PC-9 (cell line): Measurements from ENCODE around the gene ACTG1. TPM values are rescaled to one million over a fixed set of nuclear protein-coding genes. Genes with fewer than 3 reads are reported as not detected.

ENCODE experiments used
- BruUV-seq: library from RNA; stranded (reverse); fragments of 400-500 nt; replicated peaks from 2 replicates; lab custom pipeline; 2021; lab: Mats Ljungman, UMichigan
- CTCF ChIA-PET: fragments of 300-600 bp; sonication (Branson Sonifier 250); formaldehyde crosslinking; loops from one replicate; lab custom pipeline; 2022; ENCODE audit warnings: antibody characterized with exemption; lab: Charles Lee
- POLR2A ChIA-PET: fragments of 300-600 bp; sonication (Branson Sonifier 250); formaldehyde crosslinking; loops from one replicate; lab custom pipeline; 2022; ENCODE audit warnings: antibody characterized with exemption; ENCODE audit not compliant: unreplicated experiment; lab: Charles Lee
- DNase-seq, 2 experiments: peaks; one replicate each; pipeline versions ENCODE4 v3.0.0 to v3.0.0-alpha.2; 2015 to 2022; ENCODE audit warnings: mixed read lengths in 1 of 2
- H2AFZ ChIP-seq: fragments of 200-600 bp; sonication (generic); 2 replicates; pipeline ENCODE4 v1.8.1; 2017; ENCODE audit warnings: antibody characterized with exemption
- H3F3A ChIP-seq: fragments of 200-600 bp; sonication (generic); 2 replicates; pipeline ENCODE4 v1.8.1; 2017; ENCODE audit warnings: antibody characterized with exemption, mild to moderate bottlenecking, low read depth; ENCODE audit not compliant: insufficient read depth
- H3K27ac ChIP-seq: fragments of 200-600 bp; sonication (generic); 2 replicates; pipeline ENCODE4 v1.6.1; 2016; ENCODE audit warnings: mixed run types
- H3K27me3 ChIP-seq: fragments of 200-600 bp; sonication (generic); 2 replicates; pipeline ENCODE4 v1.6.1; 2016; ENCODE audit warnings: low read depth, mixed run types; ENCODE audit not compliant: insufficient read depth
- H3K36me3 ChIP-seq: fragments of 200-600 bp; sonication (generic); 2 replicates; pipeline ENCODE4 v1.6.1; 2016; ENCODE audit warnings: low read depth, mixed run types
- H3K4me1 ChIP-seq: fragments of 200-600 bp; sonication (generic); replicated peaks from 2 replicates; pipeline ENCODE4 v1.6.1; 2016; ENCODE audit warnings: mixed run types; ENCODE audit not compliant: insufficient read depth
- H3K4me2 ChIP-seq: fragments of 200-600 bp; sonication (generic); 2 replicates; pipeline ENCODE4 v1.6.1; 2017; ENCODE audit warnings: mixed run types
- H3K4me3 ChIP-seq: fragments of 200-600 bp; sonication (generic); 2 replicates; pipeline ENCODE4 v1.6.1; 2016; ENCODE audit warnings: mixed run types
- H3K79me2 ChIP-seq: fragments of 200-600 bp; sonication (generic); 2 replicates; pipeline ENCODE4 v1.6.1; 2017; ENCODE audit warnings: low read depth, mixed run types
- H3K9me2 ChIP-seq: fragments of 200-600 bp; sonication (generic); 2 replicates; pipeline ENCODE4 v1.8.1; 2017; ENCODE audit warnings: mild to moderate bottlenecking; ENCODE audit not compliant: insufficient read depth
- H3K9me3 ChIP-seq: fragments of 200-600 bp; sonication (generic); 2 replicates; pipeline ENCODE4 v1.8.1; 2016; ENCODE audit warnings: low read depth; ENCODE audit not compliant: insufficient read depth
- H4K20me1 ChIP-seq: fragments of 200-600 bp; sonication (generic); 2 replicates; pipeline ENCODE4 v1.8.1; 2017; ENCODE audit not compliant: insufficient read depth
- EZH2 ChIP-seq: fragments of 200-600 bp; sonication (generic); IDR thresholded peaks from 2 replicates; pipeline ENCODE4 v1.8.0; 2017; ENCODE audit warnings: antibody characterized with exemption, low read depth
- intact Hi-C: fragments of 100-400 bp; cut with micrococcal nuclease; formaldehyde crosslinking; loops from one replicate; pipeline ENCODE4 v1.10.0; 2022; ENCODE audit not compliant: unreplicated experiment
- total RNA-seq: library from RNA; stranded (reverse); gene quantifications from 2 replicates; pipeline ENCODE4 v1.2.3, GENCODE V29; 2021
- TF ChIP-seq, protein P1 (sequence below): fragments of 200-600 bp; sonication (generic); conservative IDR thresholded peaks from 2 replicates; pipeline ENCODE4 v1.6.1; 2017; ENCODE audit warnings: mixed run types, antibody characterized with exemption, mild to moderate bottlenecking, moderate library complexity

Gene ACTG1
- total RNA-seq, 1 experiment from 2014 or later: 3,629 TPM

DNA sequence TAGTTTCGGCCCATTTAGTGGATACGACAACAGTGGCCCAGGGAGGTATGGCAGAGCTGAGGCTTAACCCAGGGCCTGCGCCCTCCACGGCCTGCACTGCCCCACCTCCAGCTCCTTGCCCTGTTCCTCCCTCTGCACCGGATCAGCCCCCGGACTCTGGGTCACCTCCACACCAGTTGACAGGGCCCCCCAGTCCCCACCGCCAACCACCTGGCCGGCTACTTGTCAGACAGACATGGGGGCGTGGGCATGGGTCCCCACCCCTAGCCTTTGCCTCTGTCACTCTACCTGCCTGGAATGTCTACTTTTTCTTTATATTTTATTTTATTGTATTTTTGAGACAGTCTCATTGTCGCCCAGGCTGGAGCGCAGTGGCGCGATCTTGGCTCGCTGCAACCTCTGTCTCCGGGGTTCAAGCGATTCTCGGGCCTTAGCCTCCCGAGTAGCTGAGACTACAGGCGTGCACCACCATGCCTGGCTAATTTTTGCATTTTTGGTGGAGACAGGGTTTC is 3.0 kb upstream of the ACTG1 start:
- Histone ChIP-seq H3K4me1 (peaks cover 24% of the 10 kb centered on the region), H4K20me1 (peaks cover 17% of the 10 kb centered on the region), H3K9me3 (no peaks in the 10 kb centered on the region), H3K4me2 (peak overlapping the region; percentile 88), H3K4me3 (peak overlapping the region; percentile 76), H3F3A (peaks cover 40% of the 10 kb centered on the region), H3K27ac (peak overlapping the region; percentile 96), H3K27me3 (no peaks in the 10 kb centered on the region), H3K9me2 (no peaks in the 10 kb centered on the region), H3K79me2 (peaks cover 46% of the 10 kb centered on the region), H3K36me3 (peaks cover 16% of the 10 kb centered on the region), H2AFZ (no peak overlapping the region)
- no peak for DNase-seq
- intact Hi-C loops: no loop called here
- TF ChIP-seq, protein P1, sequence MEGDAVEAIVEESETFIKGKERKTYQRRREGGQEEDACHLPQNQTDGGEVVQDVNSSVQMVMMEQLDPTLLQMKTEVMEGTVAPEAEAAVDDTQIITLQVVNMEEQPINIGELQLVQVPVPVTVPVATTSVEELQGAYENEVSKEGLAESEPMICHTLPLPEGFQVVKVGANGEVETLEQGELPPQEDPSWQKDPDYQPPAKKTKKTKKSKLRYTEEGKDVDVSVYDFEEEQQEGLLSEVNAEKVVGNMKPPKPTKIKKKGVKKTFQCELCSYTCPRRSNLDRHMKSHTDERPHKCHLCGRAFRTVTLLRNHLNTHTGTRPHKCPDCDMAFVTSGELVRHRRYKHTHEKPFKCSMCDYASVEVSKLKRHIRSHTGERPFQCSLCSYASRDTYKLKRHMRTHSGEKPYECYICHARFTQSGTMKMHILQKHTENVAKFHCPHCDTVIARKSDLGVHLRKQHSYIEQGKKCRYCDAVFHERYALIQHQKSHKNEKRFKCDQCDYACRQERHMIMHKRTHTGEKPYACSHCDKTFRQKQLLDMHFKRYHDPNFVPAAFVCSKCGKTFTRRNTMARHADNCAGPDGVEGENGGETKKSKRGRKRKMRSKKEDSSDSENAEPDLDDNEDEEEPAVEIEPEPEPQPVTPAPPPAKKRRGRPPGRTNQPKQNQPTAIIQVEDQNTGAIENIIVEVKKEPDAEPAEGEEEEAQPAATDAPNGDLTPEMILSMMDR: no peak
- no peak for TF ChIP-seq EZH2
- ChIA-PET POLR2A (interaction anchor here (0.5 to 0.7 kb wide), 4 partner anchors 166 to 262 kb away, joined by 3 to 4 read pairs (median 3); no protein-coding TSS in a partner anchor), CTCF (interaction anchor here (1.5 kb wide), 1 partner anchor 86 kb away, joined by 5 read pairs; no protein-coding TSS in a partner anchor)
- BruUV-seq: no TSS peak

DNA sequence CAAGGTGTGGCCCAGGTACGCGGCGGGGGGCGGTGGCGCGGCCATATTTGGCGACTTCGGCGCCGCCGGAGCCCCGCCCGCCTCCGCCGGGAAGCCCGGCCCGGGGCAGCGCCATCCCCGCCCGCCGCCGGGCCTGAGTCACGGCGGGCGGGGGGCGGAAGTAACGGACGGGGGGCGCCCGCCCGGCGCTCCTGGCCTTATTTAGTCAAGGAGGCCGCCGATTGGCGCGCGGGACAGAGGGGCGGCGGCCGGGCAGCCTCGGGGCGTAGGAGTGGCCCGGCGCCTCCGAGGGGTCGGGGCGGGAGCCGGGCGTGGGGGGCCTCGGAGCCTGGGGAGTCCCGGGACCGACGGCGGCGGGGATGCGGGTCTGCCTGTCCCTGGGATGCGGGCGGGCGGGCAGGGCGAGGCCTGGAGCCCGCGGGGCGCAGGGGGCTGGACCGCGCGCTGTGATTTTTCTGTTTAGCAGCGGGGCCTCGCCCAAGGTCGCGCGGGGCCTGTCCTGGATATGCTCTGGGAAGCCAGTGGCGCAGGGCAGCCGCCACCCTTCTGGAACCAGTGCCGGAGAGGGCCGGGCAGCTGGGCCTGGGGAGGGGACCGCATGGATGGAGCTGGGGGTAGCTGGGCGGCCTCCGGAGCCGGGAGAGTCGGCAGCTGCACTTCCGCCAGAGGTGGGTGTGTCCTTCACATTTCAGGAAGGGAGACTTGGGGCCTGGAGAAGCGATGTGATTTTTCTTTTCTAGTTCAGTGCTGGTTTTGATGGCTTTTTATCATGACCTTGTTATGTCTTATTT is 2.3 kb upstream of the ACTG1 start:
- peaks cover 47% of the 10 kb centered on the region for H3F3A ChIP-seq
- H3K27me3 ChIP-seq: no peaks in the 10 kb centered on the region
- peak; percentile 55 to 93 for DNase-seq
- CTCF ChIA-PET: interaction anchor here (1.5 kb wide), 1 partner anchor 86 kb away, joined by 5 read pairs; no protein-coding TSS in a partner anchor
- H3K4me2 ChIP-seq: peak overlapping the region; percentile 88
- peaks cover 18% of the 10 kb centered on the region for H3K4me1 ChIP-seq
- no peak for TF ChIP-seq EZH2
- TF ChIP-seq, protein P1: no peak
- peak overlapping the region; percentile 96 for H3K27ac ChIP-seq
- H3K79me2 ChIP-seq: peaks cover 53% of the 10 kb centered on the region
- POLR2A ChIA-PET: interaction anchor here (0.5 to 0.7 kb wide), 5 partner anchors 165 to 262 kb away, joined by 3 to 4 read pairs (median 3); no protein-coding TSS in a partner anchor
- intact Hi-C loops: no loop called here
- peaks cover 24% of the 10 kb centered on the region for H4K20me1 ChIP-seq
- H3K4me3 ChIP-seq: peak overlapping the region; percentile 76
- BruUV-seq: no TSS peak
- H2AFZ ChIP-seq: no peak overlapping the region
- H3K36me3 ChIP-seq: peaks cover 22% of the 10 kb centered on the region
- no peaks in the 10 kb centered on the region for H3K9me3 ChIP-seq
- H3K9me2 ChIP-seq: no peaks in the 10 kb centered on the region

DNA sequence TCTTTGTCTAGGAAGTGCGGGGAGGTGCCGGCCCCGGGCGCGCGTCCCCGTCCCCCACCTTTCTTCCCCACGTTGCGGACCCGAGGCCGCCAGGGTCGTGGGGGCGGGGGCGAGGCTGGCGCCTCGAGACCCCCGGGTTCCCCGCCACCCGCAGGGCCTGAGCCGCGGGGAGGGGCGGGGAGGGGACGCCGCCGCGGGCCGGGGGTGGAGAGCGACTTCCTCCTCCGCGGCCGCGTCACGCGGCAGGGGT is 1.8 kb upstream of the ACTG1 start:
- Histone ChIP-seq H3K27me3 (no peaks in the 10 kb centered on the region), H3F3A (peaks cover 52% of the 10 kb centered on the region), H3K27ac (peak overlapping the region; percentile 96), H3K9me2 (no peaks in the 10 kb centered on the region), H3K9me3 (no peaks in the 10 kb centered on the region), H3K4me1 (peaks cover 21% of the 10 kb centered on the region), H3K36me3 (peaks cover 28% of the 10 kb centered on the region), H2AFZ (no peak overlapping the region), H3K4me2 (peak overlapping the region; percentile 87), H3K4me3 (peak overlapping the region; percentile 76), H3K79me2 (peaks cover 58% of the 10 kb centered on the region), H4K20me1 (peaks cover 29% of the 10 kb centered on the region)
- no peak for TF ChIP-seq EZH2
- TF ChIP-seq, protein P1: no peak
- POLR2A ChIA-PET: interaction anchor here (0.6 kb wide), 2 partner anchors 199 to 584 kb away, joined by 3 read pairs; no protein-coding TSS in a partner anchor
- intact Hi-C loops: no loop called here
- CTCF ChIA-PET: no interaction called here
- DNase-seq: no peak
- no TSS peak for BruUV-seq
